Activated gamma-delta T cell treated with Interleukin-2 at 50 U/mL for 16 hours (primary cell): ENCODE measurements around the gene E2F8.

Source experiments
- DNase-seq: peaks from one replicate; pipeline ENCODE4 v3.0.0-alpha.2; 2020

Gene E2F8

DNA sequence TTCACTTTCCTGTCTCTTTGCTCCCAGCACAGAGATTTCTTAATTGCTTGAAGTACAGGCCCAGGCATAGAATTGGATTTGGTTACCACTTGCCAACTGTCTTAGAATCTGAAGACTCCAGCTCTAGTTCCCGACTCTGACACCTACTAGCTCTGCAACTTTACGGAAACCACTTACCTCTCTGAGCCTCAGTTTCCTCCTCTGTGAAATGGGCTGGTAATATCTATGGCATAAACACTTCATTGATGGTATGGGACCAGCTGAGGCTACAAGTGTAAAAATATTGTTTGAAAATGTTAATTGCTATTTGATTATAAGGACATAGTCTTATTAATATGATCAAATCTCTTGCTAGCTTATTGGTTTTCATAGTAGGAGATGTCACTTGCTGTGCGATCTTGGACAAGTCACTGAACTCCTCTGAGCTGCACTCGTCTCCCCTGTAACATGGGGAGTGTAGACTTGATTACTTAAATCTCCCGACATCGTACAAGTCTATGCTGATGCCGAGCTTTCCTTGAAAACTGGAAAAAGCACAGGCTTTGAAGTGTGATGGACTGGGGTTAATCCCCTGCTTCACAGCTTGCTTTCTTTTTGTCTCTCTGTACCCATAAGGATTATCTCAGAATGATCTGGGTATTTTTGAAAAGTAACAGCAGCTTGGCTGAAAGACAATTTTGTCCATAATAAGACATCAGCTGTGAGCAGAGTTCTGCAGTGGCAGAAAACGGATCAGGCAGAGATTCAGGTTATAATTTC is 11.8 kb upstream of the E2F8 start:
- DNase-seq = no peak

DNA sequence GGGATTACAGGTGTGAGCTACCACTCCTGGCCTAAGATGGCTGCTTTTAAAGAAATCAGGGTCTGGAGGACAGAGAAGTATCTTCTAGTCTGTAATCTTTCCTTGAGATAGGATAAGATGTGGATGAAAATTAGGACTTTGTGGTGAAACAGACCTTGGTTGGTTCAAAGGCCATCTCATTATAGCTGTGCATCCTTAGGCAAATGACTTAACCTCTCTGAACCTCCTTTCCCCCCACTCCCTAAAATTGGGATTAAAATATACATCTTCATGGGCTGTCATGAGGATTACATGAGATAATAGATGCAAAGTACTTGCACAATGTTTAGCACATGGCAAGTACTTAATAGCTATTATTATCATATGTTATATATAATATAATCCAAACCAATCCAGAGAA is 10.8 kb upstream of the E2F8 start:
- no peak for DNase-seq

DNA sequence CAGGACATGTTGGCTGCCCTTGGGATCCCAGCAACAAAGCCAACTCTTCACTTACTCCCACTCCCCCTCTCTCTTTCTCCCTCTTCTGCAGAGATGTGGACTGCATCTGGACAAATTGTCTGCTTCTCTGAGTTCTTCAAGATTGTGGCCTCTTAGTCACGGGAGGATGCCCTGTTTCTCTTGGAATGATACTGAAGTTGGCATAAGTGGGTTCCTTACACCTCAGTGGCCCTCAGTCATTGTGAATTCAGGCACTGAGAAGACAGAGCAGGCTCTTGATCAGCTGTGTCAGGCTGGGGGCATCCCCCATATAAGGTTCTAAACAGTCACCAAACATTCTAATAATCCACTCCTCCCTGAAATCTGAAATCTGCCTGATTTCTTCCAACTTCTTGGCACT is 6.1 kb upstream of the E2F8 start:
- DNase-seq = no peak

DNA sequence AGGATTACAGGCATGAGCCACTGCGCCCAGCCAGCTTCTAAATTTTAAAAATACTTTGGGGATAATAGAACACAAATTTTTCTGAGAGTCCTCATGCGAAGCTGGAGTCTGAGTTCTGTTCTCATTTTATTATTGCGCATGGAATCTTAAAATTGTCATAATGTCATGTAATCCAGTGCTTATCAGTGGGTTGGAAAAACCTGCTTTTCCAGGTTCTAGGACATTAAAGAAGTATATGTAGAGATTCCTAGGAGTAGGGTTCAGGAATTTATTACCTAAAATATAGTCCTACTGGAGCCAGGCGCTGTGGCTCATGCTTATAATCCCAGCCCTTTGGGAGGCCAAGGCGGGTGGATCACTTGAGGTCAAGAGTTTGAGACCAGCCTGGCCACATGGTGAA is 4.6 kb upstream of the E2F8 start:
- no peak for DNase-seq

DNA sequence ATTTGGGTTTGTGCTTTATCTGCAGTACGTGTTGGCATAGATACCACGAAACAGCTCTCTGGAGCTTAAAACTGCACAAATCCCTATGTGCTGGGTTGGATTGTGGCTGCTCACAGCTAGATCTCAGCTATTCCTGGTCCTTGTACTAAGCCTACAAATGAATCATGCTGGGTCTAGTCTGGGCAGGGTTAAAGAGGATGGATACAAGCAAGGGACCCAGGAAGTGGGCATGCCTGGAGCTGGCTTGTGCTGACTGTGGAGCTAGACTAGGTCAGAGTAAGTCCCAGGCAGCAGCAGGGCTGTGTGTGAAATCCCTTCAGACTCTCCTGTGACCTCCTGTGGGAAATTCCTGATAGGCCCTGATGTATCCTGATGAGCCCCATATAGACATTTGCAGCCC is 3.9 kb upstream of the E2F8 start:
- DNase-seq = no peak

DNA sequence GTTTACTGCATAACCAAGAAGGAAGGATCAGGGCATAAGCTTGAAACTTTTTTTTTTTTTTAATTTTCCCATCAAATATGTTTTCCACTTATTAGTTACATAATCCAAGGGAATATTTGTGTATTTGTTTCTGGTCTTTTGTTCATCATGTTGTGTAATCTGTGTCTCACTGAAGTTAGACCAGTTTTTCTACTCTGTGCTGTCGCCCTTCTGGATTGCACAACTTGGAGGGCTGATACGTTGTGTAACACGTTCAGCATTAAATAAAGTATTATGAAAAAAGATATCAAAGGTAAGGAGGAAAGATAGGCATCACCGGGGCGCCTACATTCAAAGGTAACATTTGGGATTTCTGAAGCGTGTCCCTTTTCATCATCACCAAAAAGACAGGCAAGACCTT is 3.3 kb upstream of the E2F8 start:
- DNase-seq = no peak

DNA sequence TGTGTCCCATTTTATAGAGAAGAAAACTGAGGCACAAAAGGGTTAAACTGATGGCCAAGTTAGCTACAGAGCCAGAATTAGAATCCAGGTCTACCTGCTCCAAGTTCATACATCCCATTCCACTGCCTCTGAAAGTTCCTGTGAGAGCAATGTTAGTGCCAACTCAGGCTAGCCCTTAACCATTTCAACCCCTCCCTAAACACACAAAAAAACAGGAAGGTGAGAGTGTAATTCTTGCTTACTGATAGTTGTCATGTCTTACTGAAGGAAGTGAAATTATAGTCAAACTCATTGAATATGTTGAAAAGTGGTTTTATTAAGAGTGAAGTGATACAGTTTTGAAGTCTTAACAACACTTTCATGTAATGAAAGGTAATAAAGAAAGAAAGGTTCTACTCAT is 2.9 kb upstream of the E2F8 start:
- no peak for DNase-seq

DNA sequence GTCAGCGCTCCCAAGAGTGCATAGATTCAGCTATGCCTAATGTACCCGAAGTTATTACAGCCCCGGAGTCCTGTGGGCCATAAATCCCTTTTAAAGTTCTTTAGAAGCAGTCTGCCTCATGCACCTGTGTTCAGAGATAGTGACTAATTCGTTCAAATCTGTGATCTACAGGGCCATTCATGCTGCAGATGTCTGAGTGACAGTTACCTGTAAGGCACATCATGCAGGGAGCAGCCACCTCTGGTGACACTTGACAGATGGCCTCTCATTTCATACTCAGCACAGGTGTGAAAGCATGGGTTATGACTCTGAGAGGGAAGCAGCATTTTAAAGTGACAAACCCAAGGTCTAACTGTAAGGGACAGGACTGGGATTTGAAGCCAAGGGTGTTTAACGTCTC is 2.4 kb upstream of the E2F8 start:
- DNase-seq = no peak

DNA sequence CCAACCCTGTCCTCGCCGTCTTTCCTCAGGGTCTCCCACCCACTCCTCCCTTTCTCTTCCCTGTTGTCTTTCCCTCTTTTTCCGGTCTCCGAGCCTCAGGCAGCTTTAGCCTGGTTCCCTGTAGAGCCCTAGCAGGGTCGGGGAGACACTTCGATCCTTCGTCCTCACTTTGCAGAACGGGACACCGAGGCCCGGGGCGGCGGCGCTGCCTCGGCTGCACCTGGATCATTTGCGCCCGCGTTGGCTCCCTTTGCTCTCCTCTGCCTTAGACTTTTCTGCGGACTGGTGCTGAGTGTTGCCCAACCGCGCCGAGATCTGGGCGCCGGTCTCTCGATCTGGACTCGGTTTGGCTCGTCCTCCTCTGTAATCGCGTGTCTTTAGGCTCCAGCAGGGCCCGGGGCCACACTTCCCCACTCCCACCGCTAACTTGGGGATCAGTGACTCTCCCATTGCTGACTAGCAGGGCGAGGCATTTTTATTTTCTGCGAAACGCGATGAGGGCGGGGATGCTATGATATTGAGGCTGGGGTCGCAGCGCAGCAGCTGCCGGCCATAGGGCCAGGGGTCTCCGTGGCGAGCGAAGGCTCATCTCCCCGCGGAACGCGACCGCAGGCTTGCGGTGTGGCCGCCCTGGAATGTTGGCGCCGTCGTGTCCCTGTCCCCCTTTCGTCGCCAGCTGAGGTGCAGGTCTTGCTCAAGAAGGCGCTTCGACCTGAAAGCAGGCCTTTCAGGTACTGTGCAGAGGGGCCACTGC is 1.6 kb upstream of the E2F8 start:
- DNase-seq = no peak

DNA sequence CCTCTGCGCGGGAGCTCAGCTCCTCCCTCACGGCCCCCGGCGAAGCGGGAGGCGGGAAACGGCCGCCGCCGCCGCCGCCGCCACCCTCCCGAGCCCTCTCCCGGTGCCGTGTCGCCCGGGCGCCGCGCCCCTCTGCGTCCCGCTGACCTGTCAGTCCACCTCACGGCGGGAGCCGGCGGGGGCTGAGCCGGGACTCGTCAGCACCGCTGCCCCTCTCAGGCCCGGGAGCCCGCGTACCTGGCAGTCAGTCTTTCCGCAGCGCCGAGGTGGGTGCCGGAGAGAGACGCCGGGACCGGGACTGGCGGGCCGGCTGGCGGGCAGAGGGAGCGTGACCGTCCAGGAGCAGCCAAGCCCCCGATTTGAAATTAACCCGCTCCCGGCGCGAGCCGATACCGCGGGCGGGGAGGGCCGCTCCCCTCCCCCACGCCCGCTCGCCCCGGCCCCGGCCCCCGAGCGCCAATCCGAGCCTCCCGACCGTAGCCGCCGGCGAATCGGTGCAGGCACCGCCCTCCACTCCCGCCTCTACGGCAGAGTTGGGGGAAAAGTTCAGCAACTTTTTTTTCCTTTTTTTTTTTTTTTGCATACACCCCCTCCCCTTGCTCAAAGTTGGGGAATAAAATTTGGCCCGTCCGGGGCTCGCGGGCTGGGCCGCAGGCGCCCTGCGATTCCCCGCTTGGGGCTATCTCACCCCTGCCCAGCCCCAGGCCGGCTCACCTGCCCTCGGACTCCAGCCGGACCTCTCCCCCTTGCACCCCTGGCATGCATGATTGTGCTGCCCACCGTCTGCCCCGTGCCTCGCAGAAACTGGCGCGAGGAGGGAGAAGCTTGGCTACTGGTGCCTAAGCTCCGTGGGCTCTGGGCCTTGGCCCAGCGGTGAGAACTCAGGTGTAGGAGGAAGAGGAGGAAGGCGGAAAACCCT is 774 bp upstream of the E2F8 start:
- DNase-seq = no peak

DNA sequence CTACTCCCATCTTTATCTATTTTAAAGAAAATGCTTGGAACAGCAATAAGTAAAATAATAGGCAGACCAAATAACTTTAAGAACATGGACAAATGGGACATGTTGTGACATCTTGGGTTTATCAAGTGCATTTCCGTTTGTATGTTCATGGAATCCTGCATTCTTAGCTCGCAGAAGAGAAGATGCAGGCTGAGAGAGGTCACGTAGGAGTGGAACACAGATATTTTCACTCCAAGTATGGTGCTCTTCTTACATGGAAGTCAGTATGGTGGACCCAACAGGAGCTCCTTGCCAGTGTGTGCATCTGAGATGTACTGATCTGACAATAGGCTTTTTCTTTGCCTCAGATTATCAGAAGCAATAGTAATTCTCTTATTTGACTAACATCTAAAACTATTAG is 1.7 kb downstream of the E2F8 start:
- no peak for DNase-seq

DNA sequence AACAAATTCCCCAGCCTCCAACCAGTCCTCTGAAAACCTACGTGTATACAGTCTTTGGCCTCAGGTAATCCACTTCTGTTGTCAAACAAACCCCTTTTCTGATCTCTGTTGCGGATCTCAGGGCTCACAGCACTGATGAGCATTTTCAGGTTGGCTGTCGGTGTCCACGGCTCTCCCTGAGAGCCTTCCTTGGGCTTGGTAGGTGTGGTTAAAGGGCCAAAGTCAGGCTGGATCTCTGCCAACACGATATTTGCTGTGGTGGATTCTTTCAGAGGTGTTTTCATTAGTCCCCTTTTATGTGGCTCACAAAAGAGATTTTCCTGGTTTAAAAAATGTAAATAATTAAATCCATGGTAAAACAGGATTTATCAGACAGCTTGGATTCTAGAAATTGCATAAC is 2.9 kb downstream of the E2F8 start:
- DNase-seq = no peak

DNA sequence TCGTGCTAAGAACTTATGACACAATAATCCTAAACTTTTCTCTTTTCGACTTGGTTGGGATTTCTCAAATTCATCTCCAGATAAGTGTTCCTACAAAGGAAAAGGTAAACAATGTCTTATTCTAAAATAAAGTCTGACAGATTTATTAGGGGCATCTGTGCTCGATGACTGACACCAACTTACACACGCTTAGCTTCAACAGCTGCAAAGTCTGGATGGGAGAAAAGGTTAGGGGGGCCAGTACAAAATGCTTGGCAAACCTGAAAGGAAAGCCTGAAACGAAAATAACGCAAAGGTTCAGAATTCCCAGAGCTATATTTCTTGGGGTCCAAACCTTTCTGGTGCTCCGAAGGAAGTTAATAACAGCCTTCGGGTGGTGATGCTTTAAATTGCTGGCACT is 3.4 kb downstream of the E2F8 start:
- no peak for DNase-seq

DNA sequence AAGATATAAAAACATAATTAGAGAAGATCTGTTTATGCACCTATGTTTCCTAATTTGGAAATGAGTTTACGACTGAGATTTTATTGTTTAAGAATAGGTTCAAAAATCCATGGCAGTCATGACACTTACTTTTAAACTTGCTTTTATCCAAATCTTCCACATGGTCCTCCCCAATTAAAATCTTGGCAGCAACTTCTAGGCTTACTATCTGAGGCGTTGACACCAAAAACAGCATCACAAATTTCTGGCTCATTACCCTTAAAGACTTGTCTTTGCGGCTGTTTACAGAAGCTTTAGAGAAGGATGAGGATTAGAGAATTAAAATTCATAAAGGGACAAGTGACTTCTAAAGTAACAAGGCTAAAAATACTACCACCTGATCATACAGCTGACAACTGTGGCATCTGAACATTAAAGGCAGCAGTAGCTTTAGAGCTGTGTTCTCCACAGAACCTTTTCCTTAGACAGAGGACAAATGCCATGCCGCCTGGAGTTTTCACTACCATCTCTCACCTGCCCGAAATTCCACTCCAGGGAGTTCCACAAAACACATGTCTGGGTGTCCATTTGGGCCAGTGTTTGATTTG is 6.4 kb downstream of the E2F8 start:
- no peak for DNase-seq

DNA sequence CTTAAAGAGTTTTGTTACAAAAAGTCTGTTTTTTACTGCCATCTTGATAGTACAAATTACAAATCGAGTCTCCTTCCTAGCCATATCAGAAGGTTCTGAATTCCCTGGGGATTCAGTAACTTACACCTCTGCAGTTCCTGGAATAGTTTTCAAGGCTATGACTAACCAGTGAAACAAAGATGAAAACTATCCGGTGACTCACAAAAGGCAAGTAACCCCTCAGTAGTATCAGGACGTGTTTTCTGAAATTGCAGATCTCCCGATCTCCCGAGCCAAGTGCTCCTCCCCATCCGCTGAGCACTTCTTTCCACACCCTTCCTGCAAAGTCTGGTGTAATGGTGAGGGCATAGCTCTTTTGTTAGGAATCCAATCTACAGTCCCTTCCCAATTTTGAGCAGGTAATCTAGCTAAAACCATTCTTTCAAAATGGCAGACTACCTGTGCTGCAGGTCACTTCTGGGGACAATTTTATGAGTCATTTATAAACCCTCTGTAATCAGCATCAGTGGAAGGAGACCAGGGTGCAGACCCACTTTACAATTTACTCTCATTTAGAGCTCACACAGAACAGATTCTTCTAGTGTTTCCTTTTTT is 7.7 kb downstream of the E2F8 start:
- DNase-seq = no peak

DNA sequence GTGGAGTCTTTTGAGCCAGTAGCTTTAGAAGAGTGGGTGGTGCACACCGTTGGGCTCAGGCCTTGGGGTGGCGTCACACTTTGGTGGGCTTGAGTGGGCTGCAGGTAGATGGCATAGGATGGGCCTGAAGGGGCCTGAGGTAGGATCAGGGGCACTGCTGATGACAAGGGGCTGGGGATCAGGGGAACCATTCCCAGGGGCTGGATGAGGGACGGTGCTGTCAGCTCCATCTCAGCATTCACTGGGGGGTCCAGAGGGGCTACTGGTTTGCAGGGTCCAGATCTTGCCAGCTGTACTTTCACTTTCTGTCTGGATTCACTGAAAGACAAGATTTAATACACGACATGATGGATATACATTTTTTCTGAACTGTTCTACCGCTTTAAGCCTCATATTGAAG is 11.1 kb downstream of the E2F8 start:
- DNase-seq = no peak

DNA sequence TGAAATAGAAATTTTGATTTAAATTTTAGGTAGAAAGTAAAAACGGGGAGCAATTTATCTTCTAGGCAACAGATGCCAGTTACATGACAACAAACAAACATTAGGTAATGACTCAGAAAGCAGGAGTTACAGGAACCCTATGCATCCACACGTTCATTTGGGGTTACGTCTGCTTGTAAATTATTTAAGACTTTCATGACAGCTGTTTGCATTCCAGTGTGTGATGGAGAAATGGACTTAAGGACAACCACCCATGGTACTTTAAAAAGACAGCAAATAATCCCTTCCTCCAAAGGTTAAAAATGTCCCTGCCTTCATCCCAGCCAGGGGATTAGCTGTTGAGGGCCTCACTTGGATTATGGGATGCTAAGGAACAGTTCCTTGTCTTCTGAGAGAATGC is 11.8 kb downstream of the E2F8 start:
- DNase-seq = no peak

DNA sequence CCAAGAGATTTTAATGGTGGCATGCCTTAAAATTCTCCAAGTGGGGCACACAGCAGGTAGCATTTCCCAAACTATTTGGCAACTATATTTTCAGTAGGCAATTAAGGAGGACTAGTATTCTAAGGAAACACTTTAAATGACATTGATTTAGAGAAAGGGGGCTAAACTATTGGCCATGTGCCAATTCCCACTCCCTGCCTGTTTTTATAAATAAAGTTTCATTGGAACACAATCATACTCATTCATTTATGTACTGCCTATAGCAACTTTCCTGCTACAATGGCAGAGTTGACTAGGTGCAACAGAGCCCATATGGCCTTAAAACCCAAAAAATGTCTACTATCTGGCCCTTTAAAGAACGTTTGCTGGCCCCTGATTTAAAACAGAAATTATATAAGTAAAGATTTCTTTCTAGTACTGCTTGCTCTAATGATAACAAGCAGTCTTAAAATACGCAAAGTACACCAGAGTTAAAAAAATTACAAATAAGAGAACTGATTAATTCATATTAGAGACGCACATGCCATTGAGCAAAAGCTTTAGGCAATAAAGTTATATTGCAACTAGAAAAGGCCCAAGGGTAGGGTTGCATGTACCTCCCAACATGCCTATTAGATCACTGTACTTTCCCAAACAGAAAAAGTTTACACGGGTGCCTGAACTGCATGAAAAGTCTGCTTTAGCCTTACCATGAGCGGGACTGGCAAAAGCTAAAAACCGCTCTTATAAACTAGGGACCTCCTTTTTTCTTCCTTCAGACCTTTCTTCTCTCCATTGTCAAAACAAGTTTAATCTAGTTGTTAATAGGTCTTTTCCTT is 14.2 kb downstream of the E2F8 start:
- DNase-seq = no peak

DNA sequence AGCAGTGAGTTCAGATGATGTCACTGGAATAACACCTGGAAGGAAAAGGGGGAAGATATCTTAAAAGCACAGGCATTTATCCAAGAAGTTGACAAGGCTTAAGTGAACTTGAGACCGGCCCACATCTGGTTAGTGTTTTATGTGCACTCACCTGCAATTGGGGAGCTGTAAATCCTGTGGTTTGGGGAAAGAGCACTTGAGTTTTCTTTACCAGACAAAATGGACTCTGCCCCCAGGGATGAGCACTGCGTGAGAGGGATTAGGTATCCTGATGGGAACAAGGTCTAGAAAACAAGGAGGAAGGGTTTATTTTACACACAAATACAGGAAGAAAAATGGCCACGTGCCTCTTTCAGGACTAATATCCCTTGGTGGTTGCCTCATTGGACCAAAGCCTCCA is 15.2 kb downstream of the E2F8 start:
- no peak for DNase-seq

DNA sequence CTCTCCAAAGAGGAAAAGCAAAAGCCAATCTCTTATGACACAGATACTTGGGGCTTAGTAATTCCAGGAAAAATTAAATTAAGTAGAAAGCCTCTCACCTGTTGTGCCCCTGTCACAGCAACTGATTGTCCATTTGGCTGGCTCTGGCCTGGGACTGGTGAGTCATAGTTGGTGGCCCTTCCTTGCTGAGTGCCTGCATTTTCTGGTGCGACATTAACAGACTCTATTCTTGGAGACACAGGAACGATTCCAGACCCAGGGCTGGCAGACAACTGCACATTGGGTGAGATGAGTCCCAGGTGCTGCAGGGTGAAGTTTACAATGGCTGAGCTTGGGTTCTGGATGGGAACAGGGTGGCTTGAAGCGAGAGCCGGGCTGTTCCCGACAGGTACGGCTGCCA is 15.6 kb downstream of the E2F8 start:
- no peak for DNase-seq

DNA sequence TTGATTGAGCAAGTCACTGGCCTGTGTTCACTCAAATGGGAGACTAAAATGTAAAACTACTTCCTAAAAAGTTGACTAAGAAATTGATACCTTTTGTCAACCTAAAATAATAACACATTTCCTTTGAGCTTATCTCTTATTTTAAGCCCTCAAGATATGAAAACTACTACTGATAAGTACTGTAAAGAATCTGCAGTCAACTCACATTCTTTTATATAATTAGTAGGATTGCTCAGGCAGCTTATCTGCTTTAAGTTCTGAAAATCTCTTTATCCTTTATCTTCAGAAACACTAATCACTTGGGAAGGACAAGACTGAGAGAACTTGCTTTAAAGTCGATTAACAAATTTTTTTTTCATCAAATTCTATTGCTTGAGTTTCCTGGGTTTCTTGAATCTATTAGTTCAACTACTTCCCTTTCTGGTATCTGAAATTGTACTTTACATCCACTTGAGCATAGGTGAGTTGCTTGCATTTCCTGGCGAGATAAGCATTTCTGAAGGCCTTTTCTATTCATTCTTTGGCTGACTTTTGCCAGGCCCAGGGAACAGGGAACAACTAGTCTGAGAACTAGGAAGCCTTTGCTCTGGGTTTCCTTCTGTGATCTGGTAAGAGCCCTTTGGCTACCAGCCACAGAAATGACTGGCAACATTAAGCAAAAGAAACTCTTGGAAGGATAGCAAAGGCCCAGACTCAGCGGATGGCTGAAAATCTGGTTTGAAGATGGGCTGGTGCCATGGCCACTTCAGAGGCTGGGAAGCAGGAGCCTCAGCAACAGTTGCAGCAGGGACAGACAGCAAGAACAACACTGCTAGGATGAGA is 19.6 kb downstream of the E2F8 start:
- DNase-seq = no peak
